ENCODE data around the gene HMGB4.

- TF ChIP-seq, protein P1, sequence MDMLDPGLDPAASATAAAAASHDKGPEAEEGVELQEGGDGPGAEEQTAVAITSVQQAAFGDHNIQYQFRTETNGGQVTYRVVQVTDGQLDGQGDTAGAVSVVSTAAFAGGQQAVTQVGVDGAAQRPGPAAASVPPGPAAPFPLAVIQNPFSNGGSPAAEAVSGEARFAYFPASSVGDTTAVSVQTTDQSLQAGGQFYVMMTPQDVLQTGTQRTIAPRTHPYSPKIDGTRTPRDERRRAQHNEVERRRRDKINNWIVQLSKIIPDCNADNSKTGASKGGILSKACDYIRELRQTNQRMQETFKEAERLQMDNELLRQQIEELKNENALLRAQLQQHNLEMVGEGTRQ (CRISPR knock-in tag; IDR thresholded peaks at IDR 0.05): no peak
- TF ChIP-seq YY1 (IDR thresholded peaks at IDR 0.05; ENCODE audit: borderline replicate concordance in 1 of 3, control insufficient read depth in 1 of 3, extremely low read depth in 1 of 3, insufficient read depth in 3 of 3, insufficient read length in 1 of 3, insufficient replicate concordance in 2 of 3, low read depth in 1 of 3, low read length in 2 of 3): no peak
These were observed at the start of gene HMGB4 for GRCh38 chr1:33863779-33864178.

Measured in K562 (cell line).